Measurements from ENCODE around the gene PADI3. TPM values are rescaled to one million over a fixed set of nuclear protein-coding genes. Genes with fewer than 3 reads are reported as not detected.

The PADI3 gene
- total and polyA plus RNA-seq, 2 experiments from 2014 or later, result 0.37 to 0.80 TPM

DNA sequence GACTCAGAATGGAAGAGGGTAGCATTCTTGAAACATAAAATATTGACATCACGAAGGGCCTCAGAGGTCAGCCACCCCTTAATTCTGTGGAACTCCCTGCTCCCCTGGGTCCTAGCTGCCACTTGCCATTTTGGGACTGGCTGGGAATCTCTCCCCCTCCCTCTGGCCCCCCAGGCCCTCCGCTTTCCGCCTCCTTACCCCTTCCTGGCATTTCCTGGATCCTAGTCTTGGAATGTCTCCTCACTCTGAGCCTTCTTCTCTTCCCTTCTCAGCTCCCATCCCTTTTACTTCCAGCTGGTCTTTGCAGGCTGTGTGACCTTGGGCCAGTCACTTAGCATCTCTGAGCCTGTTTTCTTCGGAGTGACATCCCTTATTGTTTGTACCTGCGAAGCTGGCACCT lies 39.5 kb upstream of the PADI3 start (continued):
- TF ChIP-seq, protein P1, sequence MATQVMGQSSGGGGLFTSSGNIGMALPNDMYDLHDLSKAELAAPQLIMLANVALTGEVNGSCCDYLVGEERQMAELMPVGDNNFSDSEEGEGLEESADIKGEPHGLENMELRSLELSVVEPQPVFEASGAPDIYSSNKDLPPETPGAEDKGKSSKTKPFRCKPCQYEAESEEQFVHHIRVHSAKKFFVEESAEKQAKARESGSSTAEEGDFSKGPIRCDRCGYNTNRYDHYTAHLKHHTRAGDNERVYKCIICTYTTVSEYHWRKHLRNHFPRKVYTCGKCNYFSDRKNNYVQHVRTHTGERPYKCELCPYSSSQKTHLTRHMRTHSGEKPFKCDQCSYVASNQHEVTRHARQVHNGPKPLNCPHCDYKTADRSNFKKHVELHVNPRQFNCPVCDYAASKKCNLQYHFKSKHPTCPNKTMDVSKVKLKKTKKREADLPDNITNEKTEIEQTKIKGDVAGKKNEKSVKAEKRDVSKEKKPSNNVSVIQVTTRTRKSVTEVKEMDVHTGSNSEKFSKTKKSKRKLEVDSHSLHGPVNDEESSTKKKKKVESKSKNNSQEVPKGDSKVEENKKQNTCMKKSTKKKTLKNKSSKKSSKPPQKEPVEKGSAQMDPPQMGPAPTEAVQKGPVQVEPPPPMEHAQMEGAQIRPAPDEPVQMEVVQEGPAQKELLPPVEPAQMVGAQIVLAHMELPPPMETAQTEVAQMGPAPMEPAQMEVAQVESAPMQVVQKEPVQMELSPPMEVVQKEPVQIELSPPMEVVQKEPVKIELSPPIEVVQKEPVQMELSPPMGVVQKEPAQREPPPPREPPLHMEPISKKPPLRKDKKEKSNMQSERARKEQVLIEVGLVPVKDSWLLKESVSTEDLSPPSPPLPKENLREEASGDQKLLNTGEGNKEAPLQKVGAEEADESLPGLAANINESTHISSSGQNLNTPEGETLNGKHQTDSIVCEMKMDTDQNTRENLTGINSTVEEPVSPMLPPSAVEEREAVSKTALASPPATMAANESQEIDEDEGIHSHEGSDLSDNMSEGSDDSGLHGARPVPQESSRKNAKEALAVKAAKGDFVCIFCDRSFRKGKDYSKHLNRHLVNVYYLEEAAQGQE (IDR thresholded peaks at IDR 0.05; ENCODE audit: unreplicated experiment), result no peak
- no peak for TF ChIP-seq POLR2AphosphoS5 (IDR thresholded peaks at IDR 0.05; ENCODE audit: low read depth)
- no peak for TF ChIP-seq JUNB (IDR thresholded peaks at IDR 0.05; ENCODE audit: unreplicated experiment)
- TF ChIP-seq ZNF114 (CRISPR knock-in tag; IDR thresholded peaks at IDR 0.05), result no peak
- TF ChIP-seq, protein P2, sequence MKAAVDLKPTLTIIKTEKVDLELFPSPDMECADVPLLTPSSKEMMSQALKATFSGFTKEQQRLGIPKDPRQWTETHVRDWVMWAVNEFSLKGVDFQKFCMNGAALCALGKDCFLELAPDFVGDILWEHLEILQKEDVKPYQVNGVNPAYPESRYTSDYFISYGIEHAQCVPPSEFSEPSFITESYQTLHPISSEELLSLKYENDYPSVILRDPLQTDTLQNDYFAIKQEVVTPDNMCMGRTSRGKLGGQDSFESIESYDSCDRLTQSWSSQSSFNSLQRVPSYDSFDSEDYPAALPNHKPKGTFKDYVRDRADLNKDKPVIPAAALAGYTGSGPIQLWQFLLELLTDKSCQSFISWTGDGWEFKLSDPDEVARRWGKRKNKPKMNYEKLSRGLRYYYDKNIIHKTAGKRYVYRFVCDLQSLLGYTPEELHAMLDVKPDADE (IDR thresholded peaks at IDR 0.05), result no peak

DNA sequence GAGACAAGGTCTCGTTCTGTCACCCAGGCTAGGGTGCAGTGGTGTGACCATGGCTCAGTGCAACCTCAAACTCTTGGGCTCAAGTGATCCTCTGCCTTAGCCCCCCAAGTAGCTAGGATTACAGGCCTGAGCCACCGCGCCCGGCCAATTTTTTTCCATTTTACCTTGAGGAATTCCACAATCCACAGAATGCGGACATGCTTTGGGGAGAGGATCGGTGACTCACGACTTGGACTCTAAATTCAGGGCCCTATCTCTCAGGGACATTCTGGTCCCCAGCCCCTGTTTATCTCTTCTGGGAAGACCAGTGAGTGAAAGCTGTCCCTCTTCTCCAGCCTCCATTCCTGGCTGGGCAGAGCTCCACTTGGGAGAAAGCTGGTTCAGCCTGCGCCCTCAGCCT lies 38.7 kb upstream of the PADI3 start:
- Histone ChIP-seq H3K4me1 (ENCODE audit: insufficient read depth) (no peaks in the 10 kb centered on the region), H3K36me3 (ENCODE audit: insufficient read depth) (no peaks in the 10 kb centered on the region), H3K4me3 (no peak overlapping the region), H3K27me3 (ENCODE audit: insufficient read depth) (no peaks in the 10 kb centered on the region), H3K9me2 (ENCODE audit: insufficient read depth) (no peaks in the 10 kb centered on the region), H4K20me1 (replicated peaks; ENCODE audit: insufficient read depth) (no peaks in the 10 kb centered on the region), H2AFZ (no peak overlapping the region; the same call in 1 of the 2 replicates), H3K27ac (ENCODE audit: low read depth) (no peak overlapping the region), H3F3A (replicated peaks; ENCODE audit: low read depth) (no peaks in the 10 kb centered on the region), H3K4me2 (no peak overlapping the region), H3K79me2 (replicated peaks; ENCODE audit: insufficient read depth) (no peaks in the 10 kb centered on the region)
- Mint-ChIP-seq H3K4me3 (no peak overlapping the region), H3K27me3 (ENCODE audit: insufficient read depth, low read depth, poor library complexity) (peaks cover 4% of the 10 kb centered on the region), H3K9me3 (no peaks in the 10 kb centered on the region; the same call in 2 of the 3 replicates), H3K27ac (no peak overlapping the region), H3K36me3 (ENCODE audit: low read depth) (no peaks in the 10 kb centered on the region), H3K4me1 (peaks cover 25% of the 10 kb centered on the region)
- no peak for ATAC-seq
- DNase-seq (ENCODE audit: low spot score), result no peak
- TF ChIP-seq ZNF114 (CRISPR knock-in tag; IDR thresholded peaks at IDR 0.05), result no peak
- TF ChIP-seq ZNF331 (CRISPR knock-in tag; IDR thresholded peaks at IDR 0.05; ENCODE audit: low read depth), result no peak
- TF ChIP-seq JUNB (IDR thresholded peaks at IDR 0.05; ENCODE audit: unreplicated experiment), result no peak
- TF ChIP-seq STAT1 (IDR thresholded peaks at IDR 0.05; ENCODE audit: unreplicated experiment), result no peak
- no peak for TF ChIP-seq EZH2 (IDR thresholded peaks at IDR 0.05; ENCODE audit: low read depth, unreplicated experiment)
- TF ChIP-seq, protein P3, sequence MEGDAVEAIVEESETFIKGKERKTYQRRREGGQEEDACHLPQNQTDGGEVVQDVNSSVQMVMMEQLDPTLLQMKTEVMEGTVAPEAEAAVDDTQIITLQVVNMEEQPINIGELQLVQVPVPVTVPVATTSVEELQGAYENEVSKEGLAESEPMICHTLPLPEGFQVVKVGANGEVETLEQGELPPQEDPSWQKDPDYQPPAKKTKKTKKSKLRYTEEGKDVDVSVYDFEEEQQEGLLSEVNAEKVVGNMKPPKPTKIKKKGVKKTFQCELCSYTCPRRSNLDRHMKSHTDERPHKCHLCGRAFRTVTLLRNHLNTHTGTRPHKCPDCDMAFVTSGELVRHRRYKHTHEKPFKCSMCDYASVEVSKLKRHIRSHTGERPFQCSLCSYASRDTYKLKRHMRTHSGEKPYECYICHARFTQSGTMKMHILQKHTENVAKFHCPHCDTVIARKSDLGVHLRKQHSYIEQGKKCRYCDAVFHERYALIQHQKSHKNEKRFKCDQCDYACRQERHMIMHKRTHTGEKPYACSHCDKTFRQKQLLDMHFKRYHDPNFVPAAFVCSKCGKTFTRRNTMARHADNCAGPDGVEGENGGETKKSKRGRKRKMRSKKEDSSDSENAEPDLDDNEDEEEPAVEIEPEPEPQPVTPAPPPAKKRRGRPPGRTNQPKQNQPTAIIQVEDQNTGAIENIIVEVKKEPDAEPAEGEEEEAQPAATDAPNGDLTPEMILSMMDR (conservative IDR thresholded peaks at IDR 0.05; ENCODE audit: low read depth in 2 of 2), result no peak
- TF ChIP-seq, protein P2 (IDR thresholded peaks at IDR 0.05), result no peak
- TF ChIP-seq, protein P1 (IDR thresholded peaks at IDR 0.05; ENCODE audit: unreplicated experiment), result no peak
- no peak for TF ChIP-seq CREB1 (CRISPR knock-in tag; IDR thresholded peaks at IDR 0.05; ENCODE audit: low read depth)

All from GM23338 (cell line).